Endothelial cell of umbilical vein (primary cell): ENCODE results near the gene NRDC. TPM values are rescaled to one million over a fixed set of nuclear protein-coding genes. Genes with fewer than 3 reads are reported as not detected.

ENCODE experiments used
- BruUV-seq: library from RNA; stranded (reverse); fragments of 400-500 nt; replicated peaks from 2 replicates; lab custom pipeline; 2021; lab: Mats Ljungman, UMichigan
- CTCF ChIA-PET: fragments of 300-600, 350-600 bp; sonication (Branson Sonifier 250); formaldehyde crosslinking; loops from one replicate; lab custom pipeline; 2021; ENCODE audit warnings: antibody characterized with exemption, inconsistent platforms; lab: Charles Lee
- POLR2A ChIA-PET: fragments of 300-600, 350-600 bp; sonication (Branson Sonifier 250); formaldehyde crosslinking; loops from one replicate; lab custom pipeline; 2021; ENCODE audit warnings: antibody characterized with exemption, inconsistent platforms; lab: Charles Lee
- DNase-seq: peaks from one replicate; pipeline ENCODE4 v3.0.0-alpha.2; 2011; ENCODE audit warnings: low read depth, low spot score
- FAIRE-seq: peaks from 2 replicates; lab custom pipeline; 2011; peaks lifted over from hg19 to GRCh38; lab: Jason Lieb, UNC
- H2AFZ ChIP-seq: 2 replicates; pipeline ENCODE4 v1.6.0; 2012; ENCODE audit warnings: low read depth, low read length, control low read depth, inconsistent platforms
- H3K27ac ChIP-seq: 2 replicates; pipeline ENCODE4 v1.5.1; 2011; ENCODE audit warnings: low read depth, mild to moderate bottlenecking, control low read depth, low read length, moderate library complexity; ENCODE audit not compliant: insufficient read depth
- H3K27me3 ChIP-seq, 2 experiments: 2 replicates each; pipeline versions ENCODE4 v1.6.0 to v1.6.1; 2011; ENCODE audit warnings: low read length in 2 of 2, mixed read lengths in 1 of 2; ENCODE audit not compliant: control insufficient read depth in 2 of 2, insufficient read depth in 2 of 2
- H3K36me3 ChIP-seq, 2 experiments: 2 replicates in 1 of 2; 3 replicates in 1 of 2; pipeline ENCODE4 v1.5.1; 2011; ENCODE audit warnings: low read length in 2 of 2, mild to moderate bottlenecking in 1 of 2, moderate library complexity in 1 of 2; ENCODE audit not compliant: control insufficient read depth in 2 of 2, insufficient read depth in 2 of 2; ENCODE audit errors: extremely low read depth in 1 of 2
- H3K4me1 ChIP-seq: 3 replicates; pipeline ENCODE4 v1.5.1; 2011; ENCODE audit warnings: mild to moderate bottlenecking, low read length; ENCODE audit not compliant: control insufficient read depth, insufficient read depth; ENCODE audit errors: extremely low read depth
- H3K4me2 ChIP-seq: 2 replicates; pipeline ENCODE4 v1.6.1; 2011; ENCODE audit warnings: low read length, control low read depth, mixed read lengths; ENCODE audit not compliant: insufficient read depth
- H3K4me3 ChIP-seq, 3 experiments: fragments of 200-600 bp in 1 of 3; sonication (generic), shearing (Covaris generic) in 1 of 3; replicated peaks in 1 of 3; 2 replicates each; pipeline ENCODE4 v1.5.1; 2011 to 2016; ENCODE audit warnings: control low read depth in 3 of 3, low read length in 3 of 3, mild to moderate bottlenecking in 2 of 3, inconsistent platforms in 1 of 3, low read depth in 1 of 3, moderate library complexity in 1 of 3; ENCODE audit not compliant: insufficient read depth in 1 of 3
- H3K79me2 ChIP-seq: 2 replicates; pipeline ENCODE4 v1.6.0; 2012; ENCODE audit warnings: low read length, inconsistent platforms; ENCODE audit not compliant: control insufficient read depth, insufficient read depth
- H3K9ac ChIP-seq: replicated peaks from 2 replicates; pipeline ENCODE3; 2011; ENCODE audit warnings: low read length, control low read depth; ENCODE audit not compliant: insufficient read depth; ENCODE audit errors: extremely low read depth
- H3K9me1 ChIP-seq: replicated peaks from 3 replicates; pipeline ENCODE4 v1.6.0; 2011; ENCODE audit warnings: mild to moderate bottlenecking, low read length; ENCODE audit not compliant: control insufficient read depth, insufficient read depth; ENCODE audit errors: extremely low read depth
- H3K9me3 ChIP-seq: replicated peaks from 2 replicates; pipeline ENCODE4 v1.5.1; 2012; ENCODE audit warnings: low read length, inconsistent platforms; ENCODE audit not compliant: control insufficient read depth, insufficient read depth
- H4K20me1 ChIP-seq: replicated peaks from 2 replicates; pipeline ENCODE3; 2011; ENCODE audit warnings: mild to moderate bottlenecking, low read length; ENCODE audit not compliant: control insufficient read depth, insufficient read depth; ENCODE audit errors: extremely low read depth
- CTCF ChIP-seq, 2 donors: IDR thresholded peaks; 1 replicate in 1 of 2; 2 replicates in 1 of 2; pipeline ENCODE4 v1.5.1; 2011; ENCODE audit warnings: low read length in 2 of 2, mild to moderate bottlenecking in 2 of 2, moderate library complexity in 2 of 2, control low read depth in 1 of 2, inconsistent platforms in 1 of 2, low read depth in 1 of 2; ENCODE audit not compliant: insufficient read depth in 1 of 2; ENCODE audit errors: extremely low read depth in 1 of 2
- EZH2 ChIP-seq: IDR thresholded peaks from 2 replicates; pipeline ENCODE4 v1.6.1; 2012; ENCODE audit warnings: borderline replicate concordance, low read depth, mild to moderate bottlenecking, moderate library complexity, low read length, inconsistent platforms; ENCODE audit not compliant: severe bottlenecking
- FOS ChIP-seq: IDR thresholded peaks from 2 replicates; pipeline ENCODE4 v1.6.1; 2011; ENCODE audit warnings: mild to moderate bottlenecking, low read length, moderate library complexity, borderline replicate concordance; ENCODE audit not compliant: insufficient read depth
- GATA2 ChIP-seq: IDR thresholded peaks from 2 replicates; pipeline ENCODE4 v1.7.0; 2011; ENCODE audit warnings: low read depth, mild to moderate bottlenecking, moderate library complexity, mixed read lengths, low read length; ENCODE audit not compliant: insufficient read length, insufficient read depth
- JUN ChIP-seq: IDR thresholded peaks from 2 replicates; pipeline ENCODE4 v1.6.1; 2011; ENCODE audit warnings: borderline replicate concordance, low read depth; ENCODE audit not compliant: insufficient read length, insufficient read depth
- MYC ChIP-seq: IDR thresholded peaks from one replicate; pipeline ENCODE4 v1.6.1; 2011; ENCODE audit warnings: mild to moderate bottlenecking, low read depth, low read length
- POLR2A ChIP-seq: IDR thresholded peaks from 2 replicates; pipeline ENCODE4 v1.6.1; 2012; ENCODE audit warnings: low read depth, mild to moderate bottlenecking, control low read depth, low read length
- POLR2AphosphoS5 ChIP-seq: IDR thresholded peaks from 2 replicates; pipeline ENCODE4 v1.6.1; 2012; ENCODE audit warnings: low read depth, mild to moderate bottlenecking, control low read depth, low read length, moderate library complexity; ENCODE audit not compliant: insufficient read depth
- dilution Hi-C: fragments of 300-500 bp; cut with MboI; formaldehyde crosslinking; loops from one replicate; pipeline ENCODE4 v1.15.0; 2019; ENCODE audit warnings: low sequenced_read_pairs; ENCODE audit not compliant: extremely low pct_ligation_motif_present
- intact Hi-C: fragments of 100-400 bp; cut with micrococcal nuclease; formaldehyde crosslinking; loops from one replicate; pipeline ENCODE4 v1.10.0; 2022
- polyA plus RNA-seq, 4 experiments: library from polyadenylated mRNA; depleted of rRNA in 3 of 4; stranded (reverse) in 3 of 4; unstranded in 1 of 4; fragments of >200 nt; gene quantifications; 2 replicates each; pipeline versions ENCODE4 v1.2.1 to v1.2.3, GENCODE V29; 2011 to 2012; ENCODE audit warnings: missing spikeins in 1 of 4
- total RNA-seq: library from RNA; stranded (reverse); gene quantifications from 2 replicates; pipeline ENCODE4 v1.2.3, GENCODE V29; 2021
- TF ChIP-seq, protein P1 (sequence below): IDR thresholded peaks from 2 replicates; pipeline ENCODE4 v1.6.1; 2011; ENCODE audit not compliant: insufficient read depth, insufficient read length

Gene NRDC
- total and polyA plus RNA-seq, 2 donors (not counting 3 experiments of a cell fraction or from before 2014, with no cell fraction given), result 41.8 to 146 TPM

DNA sequence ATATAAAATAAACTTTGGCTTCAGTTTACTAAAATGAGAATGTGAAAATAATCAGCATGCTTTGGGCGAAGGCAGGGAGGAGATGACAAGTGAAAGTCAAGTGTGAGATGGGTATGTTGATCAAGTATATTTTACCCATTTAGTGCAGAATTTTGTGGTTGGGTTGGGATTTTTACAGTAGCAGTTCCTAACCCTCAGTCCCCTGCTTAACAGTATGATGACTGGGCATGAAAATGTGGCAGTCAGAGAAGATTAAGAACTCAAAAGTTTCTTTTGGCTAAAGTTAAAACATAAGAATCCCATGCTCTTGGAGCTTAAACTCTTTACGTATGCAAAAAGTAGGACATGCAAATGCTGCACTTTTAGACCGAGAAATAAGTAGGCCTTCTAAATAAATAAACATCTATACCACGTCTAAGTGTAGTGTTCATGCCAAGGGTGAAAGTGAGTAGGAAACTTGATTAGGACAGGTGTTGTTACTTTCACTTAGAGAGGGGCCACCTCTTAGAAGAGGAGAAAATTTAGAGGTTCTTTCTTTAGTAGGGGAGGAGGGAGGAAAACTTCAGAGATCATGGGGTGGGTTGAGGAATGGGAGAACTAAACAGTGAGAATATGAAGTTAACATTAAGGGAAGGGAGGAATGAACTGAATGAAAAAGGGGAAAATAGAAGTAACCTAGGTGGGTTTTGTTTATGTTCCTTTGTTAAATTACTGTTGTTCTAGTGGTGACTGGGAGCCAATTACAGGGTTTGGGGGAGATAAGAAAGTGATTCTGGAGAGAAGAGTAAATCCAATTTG, 133.8 kb downstream of the NRDC start:
- no peak for DNase-seq
- dilution Hi-C loops (no loop called here), intact Hi-C loops (no loop called here)
- H3K9me1 ChIP-seq, result no peaks in the 10 kb centered on the region
- H3K79me2 ChIP-seq, result peaks cover 5% of the 10 kb centered on the region
- H3K4me3 ChIP-seq, result no peak overlapping the region
- no peak overlapping the region for H3K9ac ChIP-seq
- BruUV-seq, result no TSS peak
- TF ChIP-seq CTCF (IDR thresholded peaks at IDR 0.05; ENCODE audit: extremely low read depth in 1 of 2, insufficient read depth in 1 of 2, low read depth in 1 of 2, low read length in 2 of 2) (no peak), MYC (no peak), JUN (no peak), GATA2 (no peak), FOS (no peak), POLR2A (no peak), EZH2 (no peak), POLR2AphosphoS5 (no peak)
- TF ChIP-seq, protein P1, sequence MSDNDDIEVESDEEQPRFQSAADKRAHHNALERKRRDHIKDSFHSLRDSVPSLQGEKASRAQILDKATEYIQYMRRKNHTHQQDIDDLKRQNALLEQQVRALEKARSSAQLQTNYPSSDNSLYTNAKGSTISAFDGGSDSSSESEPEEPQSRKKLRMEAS, result no peak
- no peaks in the 10 kb centered on the region for H3K27me3 ChIP-seq
- POLR2A ChIA-PET, result no interaction called here
- no peaks in the 10 kb centered on the region for H4K20me1 ChIP-seq
- CTCF ChIA-PET, result no interaction called here
- no peak for FAIRE-seq
- no peak overlapping the region for H2AFZ ChIP-seq
- peaks cover 17% of the 10 kb centered on the region for H3K4me1 ChIP-seq
- H3K9me3 ChIP-seq, result no peaks in the 10 kb centered on the region
- peaks cover 0 to 3% of the 10 kb centered on the region in 2 experiments for H3K36me3 ChIP-seq
- no peak overlapping the region for H3K27ac ChIP-seq
- no peak overlapping the region for H3K4me2 ChIP-seq
